Transverse colon (tissue), 4 donors: ENCODE data around the gene AUNIP.

ENCODE experiments used
- CTCF ChIP-seq, 5 experiments: fragments of 200-600 bp in 3 of 5; fragments of 450-650 bp in 2 of 5; sonication (generic) in 3 of 5; IDR thresholded peaks; 1 replicate in 2 of 5; 2 replicates in 3 of 5; pipeline ENCODE4 v1.5.1; 2016 to 2017; ENCODE audit warnings: antibody characterized with exemption in 5 of 5, inconsistent platforms in 3 of 5, mild to moderate bottlenecking in 2 of 5, moderate library complexity in 1 of 5
- POLR2A ChIP-seq: fragments of 450-650 bp; IDR thresholded peaks from one replicate; pipeline ENCODE4 v1.6.1; 2016; ENCODE audit warnings: antibody characterized with exemption, mild to moderate bottlenecking, moderate library complexity
- POLR2AphosphoS5 ChIP-seq, 3 donors: sonication (generic); formaldehyde crosslinking; IDR thresholded peaks; one replicate each; pipeline ENCODE4 v1.6.1; 2016; ENCODE audit warnings: antibody characterized with exemption in 3 of 3

DNA sequence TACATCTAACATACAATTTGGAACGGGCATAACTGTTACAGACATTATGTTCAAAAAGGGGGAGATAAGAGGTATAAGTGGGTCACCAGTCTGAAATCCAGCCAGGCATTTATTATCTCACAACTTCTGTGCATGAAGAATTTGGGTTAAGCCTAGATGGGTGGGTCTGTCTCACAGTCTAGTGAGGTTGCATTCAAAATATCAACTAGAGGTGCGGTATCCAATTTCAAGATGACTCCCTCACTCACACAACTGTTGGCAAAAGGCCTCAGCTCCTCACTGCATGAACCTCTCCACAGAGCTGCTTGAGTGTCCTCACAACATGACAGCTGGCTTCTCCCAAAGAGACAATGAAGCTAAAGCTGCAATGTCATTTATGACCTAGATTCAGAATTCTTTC, 4.7 kb downstream of the AUNIP start:
- TF ChIP-seq POLR2A: no peak
- no peak for TF ChIP-seq POLR2AphosphoS5 (IDR thresholded peaks at IDR 0.05)
- no peak for TF ChIP-seq CTCF (IDR thresholded peaks at IDR 0.05)
